Measurements from ENCODE around the gene WDR1. TPM values are rescaled to one million over a fixed set of nuclear protein-coding genes. Genes with fewer than 3 reads are reported as not detected.

Gene WDR1
- total and polyA plus RNA-seq, 10 of the 15 experiments (the other 5 are each of a cell fraction or from before 2014, with no cell fraction given), result 28.5 to 397 (median 290) TPM

DNA sequence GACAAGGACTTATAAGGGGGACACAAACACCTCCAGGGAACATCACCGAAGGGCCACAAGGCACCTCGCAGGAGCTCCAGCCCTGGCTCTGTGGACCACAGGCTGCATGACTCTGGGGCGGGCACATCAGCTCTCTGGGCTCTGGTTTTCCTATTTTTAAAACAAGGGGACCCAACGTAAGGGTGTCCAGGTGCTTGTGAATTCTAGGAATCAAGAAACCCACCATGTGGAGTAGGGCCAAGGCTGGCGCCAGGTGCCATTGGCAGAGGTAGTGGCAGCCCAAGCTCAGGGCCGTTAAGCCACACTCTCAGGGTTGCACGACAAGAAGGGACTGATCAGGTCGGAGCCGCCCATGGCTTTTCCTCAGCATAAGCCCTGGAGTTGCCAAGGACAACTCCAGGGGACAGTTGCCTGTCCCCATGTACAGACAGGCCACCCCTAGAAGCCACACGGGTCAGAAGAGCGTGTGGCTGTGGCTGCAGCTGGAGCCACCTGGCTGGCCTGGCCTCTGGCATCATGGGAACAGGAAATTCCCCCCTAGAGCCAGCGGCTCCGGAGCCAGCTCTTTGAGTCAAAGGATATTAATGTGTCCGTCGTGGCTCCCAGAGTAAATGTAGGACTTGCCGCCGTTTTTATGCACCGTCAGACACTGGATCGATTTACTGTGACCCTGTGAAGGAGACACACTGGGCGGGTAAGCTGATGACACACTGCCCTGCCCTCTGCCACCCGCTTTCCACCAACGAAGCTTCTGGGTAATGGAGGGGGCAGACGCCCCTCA is 32.5 kb downstream of the WDR1 start:
- Histone ChIP-seq H3K4me1 (ENCODE audit: control insufficient read depth, insufficient read depth, low read length) (no peaks in the 10 kb centered on the region), H3K27me3 (replicated peaks in 1 of 2; ENCODE audit: control insufficient read depth in 2 of 2, insufficient read depth in 2 of 2, low read length in 1 of 2) (no peaks in the 10 kb centered on the region), H3K9ac (ENCODE audit: control insufficient read depth, insufficient read depth, low read length) (no peak overlapping the region), H2AFZ (ENCODE audit: control insufficient read depth, low read depth, low read length) (no peak overlapping the region), H3K27ac (ENCODE audit: control insufficient read depth, insufficient read depth) (no peak overlapping the region), H3K79me2 (ENCODE audit: control insufficient read depth, insufficient read depth, low read length) (no peaks in the 10 kb centered on the region), H4K20me1 (ENCODE audit: control insufficient read depth, insufficient read depth) (peaks cover 3% of the 10 kb centered on the region; the same call in 1 of the 2 replicates), H3K9me3 (replicated peaks; ENCODE audit: control insufficient read depth, insufficient read depth, low read length) (no peaks in the 10 kb centered on the region), H3K4me3 (no peak overlapping the region), H3K36me3 (ENCODE audit: control insufficient read depth in 2 of 2, insufficient read depth in 2 of 2, low read length in 1 of 2) (peaks cover 76% of the 10 kb centered on the region in 2 experiments), H3K4me2 (ENCODE audit: control insufficient read depth, insufficient read depth) (no peak overlapping the region)
- ChIA-PET SMC1A (ENCODE audit: uncharacterized antibody, unreplicated experiment) (interaction anchor here (1.0 kb wide), 1 partner anchor 12 kb away, joined by 3 read pairs; no protein-coding TSS in a partner anchor), CTCF (interaction anchor here (1.1 kb wide), 1 partner anchor 316 kb away, joined by 3 read pairs; no protein-coding TSS in a partner anchor), POLR2A (no interaction called here), RAD21 (ENCODE audit: unreplicated experiment) (no interaction called here)
- BruUV-seq (replicated peaks), result no TSS peak
- TF ChIP-seq LARP7 (IDR thresholded peaks at IDR 0.05) (no peak), GATAD2B (conservative IDR thresholded peaks at IDR 0.05; ENCODE audit: low read depth) (no peak), POLR2AphosphoS5 (IDR thresholded peaks at IDR 0.05; ENCODE audit: low read length) (peak; percentile 2), ZNF24 (IDR thresholded peaks at IDR 0.05) (no peak), RELA (IDR thresholded peaks at IDR 0.05; ENCODE audit: borderline replicate concordance, partially characterized antibody) (no peak), RAD21 (IDR thresholded peaks at IDR 0.05; ENCODE audit: insufficient read depth, low read depth, low read length) (no peak), BMI1 (IDR thresholded peaks at IDR 0.05; ENCODE audit: borderline replicate concordance) (no peak), POLR2A (IDR thresholded peaks at IDR 0.05; ENCODE audit: low read depth, low read length) (peak; percentile 28; the same call in 1 of the 2 replicates), FOS (IDR thresholded peaks at IDR 0.05; ENCODE audit: borderline replicate concordance, extremely low read depth, insufficient read length) (no peak), MXI1 (IDR thresholded peaks at IDR 0.05; ENCODE audit: low read depth, low read length) (no peak), SMARCA5 (IDR thresholded peaks at IDR 0.05) (no peak), CHD1 (IDR thresholded peaks at IDR 0.05; ENCODE audit: low read depth, low read length) (no peak), KAT2A (conservative IDR thresholded peaks at IDR 0.05; ENCODE audit: control insufficient read depth, low read depth, low read length) (no peak)
- TF ChIP-seq, protein P1, sequence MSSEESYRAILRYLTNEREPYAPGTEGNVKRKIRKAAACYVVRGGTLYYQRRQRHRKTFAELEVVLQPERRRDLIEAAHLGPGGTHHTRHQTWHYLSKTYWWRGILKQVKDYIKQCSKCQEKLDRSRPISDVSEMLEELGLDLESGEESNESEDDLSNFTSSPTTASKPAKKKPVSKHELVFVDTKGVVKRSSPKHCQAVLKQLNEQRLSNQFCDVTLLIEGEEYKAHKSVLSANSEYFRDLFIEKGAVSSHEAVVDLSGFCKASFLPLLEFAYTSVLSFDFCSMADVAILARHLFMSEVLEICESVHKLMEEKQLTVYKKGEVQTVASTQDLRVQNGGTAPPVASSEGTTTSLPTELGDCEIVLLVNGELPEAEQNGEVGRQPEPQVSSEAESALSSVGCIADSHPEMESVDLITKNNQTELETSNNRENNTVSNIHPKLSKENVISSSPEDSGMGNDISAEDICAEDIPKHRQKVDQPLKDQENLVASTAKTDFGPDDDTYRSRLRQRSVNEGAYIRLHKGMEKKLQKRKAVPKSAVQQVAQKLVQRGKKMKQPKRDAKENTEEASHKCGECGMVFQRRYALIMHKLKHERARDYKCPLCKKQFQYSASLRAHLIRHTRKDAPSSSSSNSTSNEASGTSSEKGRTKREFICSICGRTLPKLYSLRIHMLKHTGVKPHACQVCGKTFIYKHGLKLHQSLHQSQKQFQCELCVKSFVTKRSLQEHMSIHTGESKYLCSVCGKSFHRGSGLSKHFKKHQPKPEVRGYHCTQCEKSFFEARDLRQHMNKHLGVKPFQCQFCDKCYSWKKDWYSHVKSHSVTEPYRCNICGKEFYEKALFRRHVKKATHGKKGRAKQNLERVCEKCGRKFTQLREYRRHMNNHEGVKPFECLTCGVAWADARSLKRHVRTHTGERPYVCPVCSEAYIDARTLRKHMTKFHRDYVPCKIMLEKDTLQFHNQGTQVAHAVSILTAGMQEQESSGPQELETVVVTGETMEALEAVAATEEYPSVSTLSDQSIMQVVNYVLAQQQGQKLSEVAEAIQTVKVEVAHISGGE (CRISPR knock-in tag; IDR thresholded peaks at IDR 0.05), result no peak
- TF ChIP-seq, protein P2, sequence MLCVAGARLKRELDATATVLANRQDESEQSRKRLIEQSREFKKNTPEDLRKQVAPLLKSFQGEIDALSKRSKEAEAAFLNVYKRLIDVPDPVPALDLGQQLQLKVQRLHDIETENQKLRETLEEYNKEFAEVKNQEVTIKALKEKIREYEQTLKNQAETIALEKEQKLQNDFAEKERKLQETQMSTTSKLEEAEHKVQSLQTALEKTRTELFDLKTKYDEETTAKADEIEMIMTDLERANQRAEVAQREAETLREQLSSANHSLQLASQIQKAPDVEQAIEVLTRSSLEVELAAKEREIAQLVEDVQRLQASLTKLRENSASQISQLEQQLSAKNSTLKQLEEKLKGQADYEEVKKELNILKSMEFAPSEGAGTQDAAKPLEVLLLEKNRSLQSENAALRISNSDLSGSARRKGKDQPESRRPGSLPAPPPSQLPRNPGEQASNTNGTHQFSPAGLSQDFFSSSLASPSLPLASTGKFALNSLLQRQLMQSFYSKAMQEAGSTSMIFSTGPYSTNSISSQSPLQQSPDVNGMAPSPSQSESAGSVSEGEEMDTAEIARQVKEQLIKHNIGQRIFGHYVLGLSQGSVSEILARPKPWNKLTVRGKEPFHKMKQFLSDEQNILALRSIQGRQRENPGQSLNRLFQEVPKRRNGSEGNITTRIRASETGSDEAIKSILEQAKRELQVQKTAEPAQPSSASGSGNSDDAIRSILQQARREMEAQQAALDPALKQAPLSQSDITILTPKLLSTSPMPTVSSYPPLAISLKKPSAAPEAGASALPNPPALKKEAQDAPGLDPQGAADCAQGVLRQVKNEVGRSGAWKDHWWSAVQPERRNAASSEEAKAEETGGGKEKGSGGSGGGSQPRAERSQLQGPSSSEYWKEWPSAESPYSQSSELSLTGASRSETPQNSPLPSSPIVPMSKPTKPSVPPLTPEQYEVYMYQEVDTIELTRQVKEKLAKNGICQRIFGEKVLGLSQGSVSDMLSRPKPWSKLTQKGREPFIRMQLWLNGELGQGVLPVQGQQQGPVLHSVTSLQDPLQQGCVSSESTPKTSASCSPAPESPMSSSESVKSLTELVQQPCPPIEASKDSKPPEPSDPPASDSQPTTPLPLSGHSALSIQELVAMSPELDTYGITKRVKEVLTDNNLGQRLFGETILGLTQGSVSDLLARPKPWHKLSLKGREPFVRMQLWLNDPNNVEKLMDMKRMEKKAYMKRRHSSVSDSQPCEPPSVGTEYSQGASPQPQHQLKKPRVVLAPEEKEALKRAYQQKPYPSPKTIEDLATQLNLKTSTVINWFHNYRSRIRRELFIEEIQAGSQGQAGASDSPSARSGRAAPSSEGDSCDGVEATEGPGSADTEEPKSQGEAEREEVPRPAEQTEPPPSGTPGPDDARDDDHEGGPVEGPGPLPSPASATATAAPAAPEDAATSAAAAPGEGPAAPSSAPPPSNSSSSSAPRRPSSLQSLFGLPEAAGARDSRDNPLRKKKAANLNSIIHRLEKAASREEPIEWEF (IDR thresholded peaks at IDR 0.05; ENCODE audit: insufficient replicate concordance, low read depth, low read length), result no peak
- in situ Hi-C loops (cut with MboI), result no loop called here
- ATAC-seq (no peak), FAIRE-seq (no peak), DNase-seq (ENCODE audit: low read depth, low spot score) (no peak)
- intact Hi-C loops (cut with micrococcal nuclease; ENCODE audit: unreplicated experiment), result no loop called here
- WGBS (ENCODE audit: insufficient coverage, insufficient replicate concordance, low lambda C conversion rate, missing lambda C conversion rate), result 81% methylated on average over 23 of the region's 23 CpGs

All from GM12878 (cell line).